Measurements from ENCODE around the gene CCNI.
"Not testable (repeated sequence)": the region's sequence is repeated elsewhere in the genome, so short reads cannot be mapped to it uniquely, and the experiment has no call there.

The CCNI gene

GRCh38 chr4:77037168-77037567 lies 38.6 kb downstream of the CCNI start:
- DNase-seq, result not testable (repeated sequence)

- DNase-seq, result no peak
Observed at GRCh38 chr4:77036206-77036605, 39.6 kb downstream of the CCNI start.

- no peak for DNase-seq
Observed at GRCh38 chr4:77035153-77035552, 40.6 kb downstream of the CCNI start.

- no peak for DNase-seq
Observed at GRCh38 chr4:77031544-77031943, 44.2 kb downstream of the CCNI start.

GRCh38 chr4:77029757-77030156 lies 46.0 kb downstream of the CCNI start:
- DNase-seq, result not testable (repeated sequence)

GRCh38 chr4:77028246-77028645 lies 47.5 kb downstream of the CCNI start:
- no peak for DNase-seq

- no peak for DNase-seq
Observed at GRCh38 chr4:77026322-77026704, 49.5 kb downstream of the CCNI start.

GRCh38 chr4:77025643-77026321 lies 50.0 kb downstream of the CCNI start:
- no peak for DNase-seq

- no peak for DNase-seq
Observed at GRCh38 chr4:77023920-77024319, 51.9 kb downstream of the CCNI start.

GRCh38 chr4:77022560-77023179 lies 53.1 kb downstream of the CCNI start:
- no peak for DNase-seq

GRCh38 chr4:77021614-77022089 lies 54.1 kb downstream of the CCNI start:
- DNase-seq, result no peak

GRCh38 chr4:77020017-77020416 lies 55.8 kb downstream of the CCNI start:
- no peak for DNase-seq

- no peak for DNase-seq
Observed at GRCh38 chr4:77015390-77015789, 60.4 kb downstream of the CCNI start.

GRCh38 chr4:77014256-77014655 lies 61.5 kb downstream of the CCNI start:
- no peak for DNase-seq

GRCh38 chr4:77012726-77013125 lies 63.1 kb downstream of the CCNI start:
- no peak for DNase-seq

GRCh38 chr4:77010841-77011354 lies 64.9 kb downstream of the CCNI start:
- no peak for DNase-seq

- no peak for DNase-seq
Observed at GRCh38 chr4:77009511-77010115, 66.2 kb downstream of the CCNI start.

- no peak for DNase-seq
Observed at GRCh38 chr4:77007358-77008230, 68.2 kb downstream of the CCNI start.

GRCh38 chr4:77006753-77007353 lies 68.9 kb downstream of the CCNI start:
- DNase-seq, result no peak

GRCh38 chr4:77003400-77003799 lies 72.4 kb downstream of the CCNI start:
- DNase-seq, result no peak

- no peak for DNase-seq
Observed at GRCh38 chr4:77002321-77003107, 73.3 kb downstream of the CCNI start.

GRCh38 chr4:77001907-77002306 lies 73.9 kb downstream of the CCNI start:
- no peak for DNase-seq

All from NCI-H524 treated with DMSO at 0.1 percent for 48 hours (cell line).